GM23248 (cell line): ENCODE data around the gene RALB.

ENCODE experiments used
- EZH2 ChIP-seq: fragments of 200-600 bp; sonication (generic); IDR thresholded peaks from 2 replicates; pipeline ENCODE4 v1.6.1; 2018; ENCODE audit warnings: antibody characterized with exemption, mild to moderate bottlenecking; ENCODE audit not compliant: insufficient read depth, poor library complexity, severe bottlenecking
- EZH2phosphoT487 ChIP-seq: fragments of 200-600 bp; sonication (generic); IDR thresholded peaks from 2 replicates; pipeline ENCODE4 v1.6.1; 2018; ENCODE audit warnings: antibody characterized with exemption, moderate library complexity, mild to moderate bottlenecking, low read depth; ENCODE audit not compliant: insufficient read depth

- TF ChIP-seq EZH2 (no peak), EZH2phosphoT487 (no peak)
Measured at GRCh38 chr2:120245520-120246332, 6.9 kb upstream of the RALB start.
